Mesothelial cell of epicardium (in vitro differentiated cells): ENCODE data around the gene DLGAP1. TPM values are rescaled to one million over a fixed set of nuclear protein-coding genes. Genes with fewer than 3 reads are reported as not detected.

Source experiments
- DNase-seq, 2 experiments: peaks; one replicate each; pipeline ENCODE4 v3.0.0; 2021; ENCODE audit warnings: low spot score in 2 of 2; ENCODE audit not compliant: unreplicated experiment in 2 of 2
- H3K27ac Mint-ChIP-seq: 2 replicates; pipeline ENCODE4 v1.8.0; 2021; ENCODE audit warnings: mixed read lengths
- H3K27me3 Mint-ChIP-seq: 2 replicates; pipeline ENCODE4 v1.8.0; 2021; ENCODE audit warnings: low read depth, mixed read lengths
- H3K36me3 Mint-ChIP-seq: 2 replicates; pipeline ENCODE4 v1.8.0; 2021; ENCODE audit warnings: mixed read lengths
- H3K4me1 Mint-ChIP-seq: 2 replicates; pipeline ENCODE4 v1.8.0; 2021; ENCODE audit warnings: mixed read lengths
- H3K4me3 Mint-ChIP-seq: 2 replicates; pipeline ENCODE4 v1.8.0; 2021; ENCODE audit warnings: mild to moderate bottlenecking, moderate library complexity, mixed read lengths
- H3K9me3 Mint-ChIP-seq: 2 replicates; pipeline ENCODE4 v1.8.0; 2021; ENCODE audit warnings: mixed read lengths
- CTCF ChIP-seq: fragments of 200-600 bp; sonication (generic); IDR thresholded peaks from one replicate; pipeline ENCODE4 v1.5.0; 2021; ENCODE audit warnings: antibody characterized with exemption; ENCODE audit not compliant: unreplicated experiment
- total RNA-seq: library from RNA; stranded (reverse); gene quantifications from 3 replicates; pipeline ENCODE4 v1.2.1, GENCODE V29; 2021

DLGAP1 gene
- total RNA-seq, 1 donor from 2014 or later, result 4.6 TPM

GRCh38 chr18:4242431-4243161, 212.5 kb downstream of the DLGAP1 start:
- H3K9me3 Mint-ChIP-seq, result no peaks in the 10 kb centered on the region

GRCh38 chr18:4241090-4241617, 214.0 kb downstream of the DLGAP1 start:
- H3K36me3 Mint-ChIP-seq, result no peaks in the 10 kb centered on the region
- peaks cover 7% of the 10 kb centered on the region for H3K27me3 Mint-ChIP-seq
- TF ChIP-seq CTCF, result no peak
- no peak overlapping the region for H3K27ac Mint-ChIP-seq
- peaks cover 29% of the 10 kb centered on the region for H3K4me1 Mint-ChIP-seq
- H3K4me3 Mint-ChIP-seq, result no peak overlapping the region
- DNase-seq, result no peak
- no peaks in the 10 kb centered on the region for H3K9me3 Mint-ChIP-seq

More at GRCh38 chr18:4242431-4243161, 212.5 kb downstream of the DLGAP1 start:
- peaks cover 21% of the 10 kb centered on the region for H3K4me1 Mint-ChIP-seq
- H3K27ac Mint-ChIP-seq, result peak overlapping the region; percentile 34
- DNase-seq, result no peak
- H3K27me3 Mint-ChIP-seq, result peaks cover 7% of the 10 kb centered on the region
- no peak for TF ChIP-seq CTCF
- no peak overlapping the region for H3K4me3 Mint-ChIP-seq
- H3K36me3 Mint-ChIP-seq, result no peaks in the 10 kb centered on the region

GRCh38 chr18:4238966-4239365, 216.1 kb downstream of the DLGAP1 start:
- H3K27ac Mint-ChIP-seq, result no peak overlapping the region
- no peak for DNase-seq
- H3K27me3 Mint-ChIP-seq, result peaks cover 11% of the 10 kb centered on the region
- no peaks in the 10 kb centered on the region for H3K36me3 Mint-ChIP-seq
- no peak for TF ChIP-seq CTCF
- peaks cover 26% of the 10 kb centered on the region for H3K4me1 Mint-ChIP-seq
- no peaks in the 10 kb centered on the region for H3K9me3 Mint-ChIP-seq
- no peak overlapping the region for H3K4me3 Mint-ChIP-seq

GRCh38 chr18:4237664-4238041, 217.5 kb downstream of the DLGAP1 start:
- Mint-ChIP-seq H3K4me1 (peaks cover 26% of the 10 kb centered on the region), H3K27me3 (peaks cover 14% of the 10 kb centered on the region), H3K4me3 (no peak overlapping the region), H3K9me3 (no peaks in the 10 kb centered on the region), H3K27ac (no peak overlapping the region), H3K36me3 (no peaks in the 10 kb centered on the region)
- DNase-seq, result no peak
- TF ChIP-seq CTCF, result no peak

GRCh38 chr18:4236940-4237663, 218.0 kb downstream of the DLGAP1 start:
- Mint-ChIP-seq H3K27ac (no peak overlapping the region), H3K9me3 (no peaks in the 10 kb centered on the region), H3K27me3 (peaks cover 18% of the 10 kb centered on the region), H3K4me3 (no peak overlapping the region), H3K4me1 (peaks cover 21% of the 10 kb centered on the region), H3K36me3 (no peaks in the 10 kb centered on the region)
- no peak for DNase-seq
- TF ChIP-seq CTCF, result no peak
